Activated CD4-positive, alpha-beta T cell treated with anti-CD3 and anti-CD28 coated beads, Interleukin-2, amount 50 U/mL, for 1 hour (primary cell): Measurements from ENCODE around the gene DAB2IP.

Experiments
- DNase-seq: peaks from one replicate; pipeline ENCODE4 v3.0.0-alpha.2; 2020

Gene DAB2IP

GRCh38 chr9:121807823-121808278, 156.4 kb downstream of the DAB2IP start:
- DNase-seq, result no peak

GRCh38 chr9:121808781-121809180, 157.3 kb downstream of the DAB2IP start:
- no peak for DNase-seq

GRCh38 chr9:121809356-121810050, 158.1 kb downstream of the DAB2IP start:
- no peak for DNase-seq

GRCh38 chr9:121810489-121810888, 159.1 kb downstream of the DAB2IP start:
- DNase-seq, result no peak

GRCh38 chr9:121811140-121811539, 159.7 kb downstream of the DAB2IP start:
- no peak for DNase-seq

- DNase-seq, result no peak
These were observed 160.3 kb downstream of the DAB2IP start for GRCh38 chr9:121811751-121812150.

- DNase-seq, result no peak
These were observed 160.8 kb downstream of the DAB2IP start for GRCh38 chr9:121812159-121812735.

GRCh38 chr9:121813519-121814210, 162.2 kb downstream of the DAB2IP start:
- DNase-seq, result no peak

- no peak for DNase-seq
These were observed 163.2 kb downstream of the DAB2IP start for GRCh38 chr9:121814594-121814993.

- no peak for DNase-seq
These were observed 163.7 kb downstream of the DAB2IP start for GRCh38 chr9:121815084-121815483.

GRCh38 chr9:121815546-121816448, 164.4 kb downstream of the DAB2IP start:
- no peak for DNase-seq

- DNase-seq, result no peak
These were observed 165.0 kb downstream of the DAB2IP start for GRCh38 chr9:121816449-121816817.

GRCh38 chr9:121816845-121817450, 165.5 kb downstream of the DAB2IP start:
- DNase-seq, result no peak

- no peak for DNase-seq
These were observed 166.0 kb downstream of the DAB2IP start for GRCh38 chr9:121817476-121817875.

GRCh38 chr9:121818016-121818661, 166.7 kb downstream of the DAB2IP start:
- no peak for DNase-seq

GRCh38 chr9:121818841-121819427, 167.5 kb downstream of the DAB2IP start:
- DNase-seq, result no peak

GRCh38 chr9:121819428-121820231, 168.2 kb downstream of the DAB2IP start:
- DNase-seq, result no peak

GRCh38 chr9:121820286-121821005, 169.0 kb downstream of the DAB2IP start:
- no peak for DNase-seq

GRCh38 chr9:121821326-121821725, 169.9 kb downstream of the DAB2IP start:
- DNase-seq, result no peak
